Colonic mucosa (tissue), 4 donors: ENCODE results near the gene SLC5A10. TPM values are rescaled to one million over a fixed set of nuclear protein-coding genes. Genes with fewer than 3 reads are reported as not detected.
"Not testable (repeated sequence)": the region's sequence is repeated elsewhere in the genome, so short reads cannot be mapped to it uniquely, and the experiment has no call there.

ENCODE experiments used
- DNase-seq: peaks from one replicate; pipeline ENCODE4 v3.0.0-alpha.2; 2020
- H3K27ac ChIP-seq: fragments of 200-600 bp; one replicate; pipeline ENCODE4 v1.8.0; 2021
- H3K27me3 ChIP-seq: fragments of 200-600 bp; one replicate; pipeline ENCODE4 v1.8.0; 2021
- H3K36me3 ChIP-seq: fragments of 200-600 bp; one replicate; pipeline ENCODE4 v1.8.0; 2021
- H3K4me1 ChIP-seq: fragments of 200-600 bp; one replicate; pipeline ENCODE4 v1.8.0; 2021; ENCODE audit warnings: mild to moderate bottlenecking
- H3K4me3 ChIP-seq: fragments of 200-600 bp; one replicate; pipeline ENCODE4 v1.8.0; 2021
- H3K9ac ChIP-seq, 2 donors: one replicate each; pipeline ENCODE4 v1.7.0; 2013; ENCODE audit warnings: control low read depth in 2 of 2, low read depth in 2 of 2, low read length in 2 of 2
- H3K9me3 ChIP-seq: fragments of 200-600 bp; one replicate; pipeline ENCODE4 v1.8.0; 2021
- intact Hi-C: fragments of 100-400 bp; cut with DNase I; formaldehyde crosslinking; loops from one replicate; pipeline ENCODE4 v1.14.1; 2022
- total RNA-seq, 2 donors: library from RNA; stranded (reverse); fragmentation: NEBNext Ultra II Directional in 1 of 2; extraction: Animal tissue kit (Norgen Biotek cat#: 25700) in 1 of 2; gene quantifications; one replicate each; pipeline ENCODE4 v1.2.1, GENCODE V29; 2021
- TF ChIP-seq, protein P1 (sequence below): fragments of 200-600 bp; IDR thresholded peaks from one replicate; pipeline ENCODE4 v1.8.0; 2022; ENCODE audit warnings: antibody characterized with exemption, mild to moderate bottlenecking
- donor health status: healthy.
- donor health status: DM: no; HTN: no; CAD: no.
- donor health status: DM: no; HTN: no; CAD: no.

The SLC5A10 gene
- total RNA-seq, 2 donors from 2014 or later: 0.16 TPM; not detected in 1

DNA sequence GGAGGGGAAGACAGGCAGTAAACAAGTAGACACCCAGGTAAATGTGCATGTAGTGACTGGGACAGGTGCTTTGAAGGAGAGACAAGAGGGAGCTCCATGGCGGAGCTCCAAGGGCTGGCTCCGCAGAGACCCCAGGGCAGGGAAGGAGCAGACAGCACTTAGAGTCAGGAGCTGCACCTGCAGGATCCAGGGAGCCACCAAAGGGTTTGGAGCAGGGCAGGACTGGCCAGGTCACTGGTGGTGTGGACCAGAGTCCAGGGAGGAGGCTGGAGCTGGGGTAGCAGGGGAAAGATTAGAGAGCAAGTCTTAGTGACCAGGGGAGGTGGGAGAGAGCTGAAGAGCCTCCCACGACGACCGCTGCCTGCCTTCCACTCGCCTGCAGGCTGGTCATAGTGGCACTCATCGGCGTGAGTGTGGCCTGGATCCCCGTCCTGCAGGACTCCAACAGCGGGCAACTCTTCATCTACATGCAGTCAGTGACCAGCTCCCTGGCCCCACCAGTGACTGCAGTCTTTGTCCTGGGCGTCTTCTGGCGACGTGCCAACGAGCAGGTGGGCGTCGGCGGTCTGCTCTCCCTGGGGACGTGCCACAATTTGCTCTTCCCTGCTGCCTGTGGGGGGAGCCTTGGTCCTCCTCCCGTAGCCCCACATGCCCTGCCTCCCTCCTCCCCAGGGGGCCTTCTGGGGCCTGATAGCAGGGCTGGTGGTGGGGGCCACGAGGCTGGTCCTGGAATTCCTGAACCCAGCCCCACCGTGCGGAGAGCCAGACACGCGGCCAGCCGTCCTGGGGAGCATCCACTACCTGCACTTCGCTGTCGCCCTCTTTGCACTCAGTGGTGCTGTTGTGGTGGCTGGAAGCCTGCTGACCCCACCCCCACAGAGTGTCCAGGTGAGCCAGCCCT, 67.3 kb downstream of the SLC5A10 start:
- Histone ChIP-seq H3K9ac (no peak overlapping the region), H3K27me3 (no peaks in the 10 kb centered on the region), H3K27ac (no peak overlapping the region), H3K4me3 (no peak overlapping the region), H3K4me1 (peaks cover 4% of the 10 kb centered on the region), H3K36me3 (no peaks in the 10 kb centered on the region), H3K9me3 (no peaks in the 10 kb centered on the region)
- DNase-seq: no peak
- TF ChIP-seq, protein P1, sequence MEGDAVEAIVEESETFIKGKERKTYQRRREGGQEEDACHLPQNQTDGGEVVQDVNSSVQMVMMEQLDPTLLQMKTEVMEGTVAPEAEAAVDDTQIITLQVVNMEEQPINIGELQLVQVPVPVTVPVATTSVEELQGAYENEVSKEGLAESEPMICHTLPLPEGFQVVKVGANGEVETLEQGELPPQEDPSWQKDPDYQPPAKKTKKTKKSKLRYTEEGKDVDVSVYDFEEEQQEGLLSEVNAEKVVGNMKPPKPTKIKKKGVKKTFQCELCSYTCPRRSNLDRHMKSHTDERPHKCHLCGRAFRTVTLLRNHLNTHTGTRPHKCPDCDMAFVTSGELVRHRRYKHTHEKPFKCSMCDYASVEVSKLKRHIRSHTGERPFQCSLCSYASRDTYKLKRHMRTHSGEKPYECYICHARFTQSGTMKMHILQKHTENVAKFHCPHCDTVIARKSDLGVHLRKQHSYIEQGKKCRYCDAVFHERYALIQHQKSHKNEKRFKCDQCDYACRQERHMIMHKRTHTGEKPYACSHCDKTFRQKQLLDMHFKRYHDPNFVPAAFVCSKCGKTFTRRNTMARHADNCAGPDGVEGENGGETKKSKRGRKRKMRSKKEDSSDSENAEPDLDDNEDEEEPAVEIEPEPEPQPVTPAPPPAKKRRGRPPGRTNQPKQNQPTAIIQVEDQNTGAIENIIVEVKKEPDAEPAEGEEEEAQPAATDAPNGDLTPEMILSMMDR: no peak
- intact Hi-C loops: no loop called here

DNA sequence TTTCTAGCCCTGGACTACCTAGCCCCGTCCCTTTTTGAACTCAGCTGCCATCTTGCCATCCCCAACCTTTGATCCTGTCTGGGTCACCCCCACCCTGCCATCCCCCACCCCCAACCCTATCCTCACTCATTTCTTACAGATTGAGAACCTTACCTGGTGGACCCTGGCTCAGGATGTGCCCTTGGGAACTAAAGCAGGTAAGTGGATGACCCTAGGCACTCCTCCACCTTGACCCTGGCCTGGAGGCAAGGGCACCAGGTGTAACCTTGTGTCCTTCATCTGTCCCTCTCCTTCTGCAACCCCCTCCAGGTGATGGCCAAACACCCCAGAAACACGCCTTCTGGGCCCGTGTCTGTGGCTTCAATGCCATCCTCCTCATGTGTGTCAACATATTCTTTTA, 68.1 kb downstream of the SLC5A10 start:
- intact Hi-C loops: loop anchor here (10.0 kb wide), 1 partner anchor 55 kb away; no protein-coding TSS in a partner anchor
- no peak for DNase-seq
- no peak overlapping the region for H3K4me3 ChIP-seq
- no peaks in the 10 kb centered on the region for H3K36me3 ChIP-seq
- no peaks in the 10 kb centered on the region for H3K27me3 ChIP-seq
- no peak overlapping the region for H3K9ac ChIP-seq
- H3K9me3 ChIP-seq: no peaks in the 10 kb centered on the region
- H3K4me1 ChIP-seq: peaks cover 4% of the 10 kb centered on the region
- H3K27ac ChIP-seq: no peak overlapping the region
- TF ChIP-seq, protein P1: no peak

DNA sequence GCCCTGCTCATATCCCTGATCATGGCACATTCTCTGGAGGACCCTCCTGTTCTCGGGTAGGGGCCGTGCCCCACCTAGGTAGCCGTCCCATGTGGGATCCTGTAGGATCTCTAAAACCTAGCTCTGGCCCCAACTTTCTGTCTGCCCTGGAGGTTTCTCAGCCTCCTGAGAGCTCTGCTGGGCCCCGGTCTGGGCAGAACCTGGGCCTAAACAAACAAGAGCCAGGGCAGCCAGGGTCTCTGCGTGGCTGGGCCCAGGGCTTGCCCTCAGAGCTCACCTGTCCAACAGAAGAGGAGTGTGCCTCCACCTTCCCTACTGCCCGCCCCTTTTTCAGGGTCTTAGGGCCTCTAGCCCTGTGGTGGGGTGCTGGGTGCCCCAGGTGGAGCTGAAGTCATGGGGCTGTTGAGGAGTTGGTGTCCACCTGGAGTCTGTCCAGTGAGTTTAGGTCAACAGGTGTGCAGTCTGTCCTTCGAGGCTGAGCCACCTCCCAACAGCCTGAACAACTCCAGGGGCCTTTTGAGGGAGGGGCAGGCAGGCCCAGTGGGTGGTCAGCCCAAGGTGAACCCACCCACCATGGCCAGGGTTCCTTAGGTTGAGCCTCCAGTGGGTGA, 69.2 kb downstream of the SLC5A10 start:
- not testable (repeated sequence) for DNase-seq, H3K36me3 ChIP-seq, H3K4me3 ChIP-seq, H3K9ac ChIP-seq, H3K27ac ChIP-seq, H3K9me3 ChIP-seq, H3K4me1 ChIP-seq, H3K27me3 ChIP-seq
- intact Hi-C loops: loop anchor here (10.0 kb wide), 1 partner anchor 56 kb away; no protein-coding TSS in a partner anchor

DNA sequence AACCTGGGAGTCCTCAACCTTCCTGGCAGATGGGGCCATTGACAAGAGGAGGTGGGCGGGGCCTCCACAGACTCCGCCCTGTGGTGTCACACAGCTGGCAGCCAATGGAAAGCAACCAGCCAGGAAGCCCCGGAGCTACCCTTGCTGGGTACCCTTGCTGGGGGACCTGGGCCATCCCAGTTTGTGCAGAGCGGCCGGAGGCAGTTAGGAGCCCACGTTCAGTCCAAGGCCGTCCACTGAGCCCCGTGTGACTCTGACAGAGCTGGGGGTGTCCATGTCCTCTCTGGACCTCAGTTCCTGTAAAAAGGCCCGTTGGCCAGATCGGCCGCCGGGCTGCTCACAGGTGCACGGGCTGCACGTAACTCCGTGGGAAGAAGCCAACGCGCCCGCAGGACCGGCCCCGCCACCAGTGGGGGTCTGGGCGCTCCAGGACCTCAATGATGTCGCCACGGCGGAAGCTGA, 69.7 kb downstream of the SLC5A10 start:
- TF ChIP-seq, protein P1: no peak
- Histone ChIP-seq H3K27ac (no peak overlapping the region), H3K27me3 (no peaks in the 10 kb centered on the region), H3K4me1 (peaks cover 4% of the 10 kb centered on the region), H3K4me3 (no peak overlapping the region), H3K9ac (no peak overlapping the region), H3K9me3 (no peaks in the 10 kb centered on the region), H3K36me3 (no peaks in the 10 kb centered on the region)
- DNase-seq: no peak
- intact Hi-C loops: loop anchor here (10.0 kb wide), 1 partner anchor 57 kb away; no protein-coding TSS in a partner anchor

DNA sequence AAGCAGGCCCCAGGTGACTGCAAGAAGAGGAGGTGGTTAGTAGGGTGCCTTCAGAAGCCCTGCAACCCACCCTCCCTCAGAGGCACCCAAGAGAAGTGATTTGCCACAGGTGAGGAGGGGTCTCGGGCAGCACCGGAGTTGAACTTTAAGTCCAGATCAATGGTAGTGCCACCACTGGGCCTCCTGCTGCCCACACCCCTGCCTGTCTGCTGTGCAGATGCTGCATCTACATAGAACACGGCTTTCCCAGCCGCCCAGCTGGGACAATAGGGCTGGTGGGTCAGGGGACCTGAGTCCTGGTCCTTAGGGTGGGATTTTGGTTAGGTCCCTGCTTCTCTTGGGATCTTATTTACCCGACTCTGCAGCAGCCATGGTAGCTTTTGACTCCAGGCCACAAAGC, 70.2 kb downstream of the SLC5A10 start:
- Histone ChIP-seq H3K4me1 (peaks cover 4% of the 10 kb centered on the region), H3K9ac (no peak overlapping the region), H3K27me3 (no peaks in the 10 kb centered on the region), H3K36me3 (no peaks in the 10 kb centered on the region), H3K4me3 (no peak overlapping the region), H3K9me3 (no peaks in the 10 kb centered on the region), H3K27ac (no peak overlapping the region)
- TF ChIP-seq, protein P1: no peak
- no peak for DNase-seq
- intact Hi-C loops: loop anchor here (10.0 kb wide), 1 partner anchor 57 kb away; no protein-coding TSS in a partner anchor
